NT2/D1 (cell line): Measurements from ENCODE around the gene EXOC3L1.

Experiments used
- SUZ12 ChIP-seq: IDR thresholded peaks from 2 replicates; pipeline ENCODE4 v1.6.1; 2011; ENCODE audit not compliant: insufficient read length, insufficient read depth; ENCODE audit errors: extremely low read depth
- YY1 ChIP-seq: IDR thresholded peaks from 2 replicates; pipeline ENCODE4 v1.6.1; 2011; ENCODE audit not compliant: insufficient read length, insufficient read depth
- ZNF274 ChIP-seq: IDR thresholded peaks from 2 replicates; pipeline ENCODE4 v1.6.1; 2011; ENCODE audit warnings: mild to moderate bottlenecking, low read depth, low read length

GRCh38 chr16:67213197-67214019 lies 23.5 kb upstream of the EXOC3L1 start:
- TF ChIP-seq ZNF274 (no peak), SUZ12 (no peak), YY1 (no peak)
